Skeletal muscle satellite cell (primary cell): Measurements from ENCODE around the gene VPS51.

Experiments
- H3K27me3 ChIP-seq: 2 replicates; pipeline ENCODE4 v1.7.0; 2013; ENCODE audit warnings: low read length; ENCODE audit not compliant: control insufficient read depth, insufficient read depth
- H3K36me3 ChIP-seq: 2 replicates; pipeline ENCODE4 v1.7.0; 2013; ENCODE audit warnings: mild to moderate bottlenecking, control low read depth, low read length; ENCODE audit not compliant: insufficient read depth
- H3K4me1 ChIP-seq: 2 replicates; pipeline ENCODE4 v1.7.0; 2013; ENCODE audit warnings: low read length; ENCODE audit not compliant: control insufficient read depth, insufficient read depth
- H3K4me2 ChIP-seq: 2 replicates; pipeline ENCODE4 v1.7.0; 2013; ENCODE audit warnings: mild to moderate bottlenecking, low read length
- H3K4me3 ChIP-seq: 2 replicates; pipeline ENCODE4 v1.7.0; 2013; ENCODE audit warnings: low read length
- H3K9ac ChIP-seq: 2 replicates; pipeline ENCODE4 v1.7.0; 2013; ENCODE audit warnings: mild to moderate bottlenecking, low read depth, low read length, moderate library complexity
- H3K9me3 ChIP-seq: replicated peaks from 2 replicates; pipeline ENCODE4 v1.7.0; 2013; ENCODE audit warnings: mild to moderate bottlenecking, control low read depth, low read length

VPS51 gene

GRCh38 chr11:65077451-65077850, 18.6 kb upstream of the VPS51 start:
- Histone ChIP-seq H3K9me3 (no peaks in the 10 kb centered on the region), H3K4me3 (no peak overlapping the region), H3K27me3 (no peaks in the 10 kb centered on the region), H3K36me3 (peaks cover 10% of the 10 kb centered on the region), H3K4me1 (no peaks in the 10 kb centered on the region), H3K9ac (no peak overlapping the region), H3K4me2 (no peak overlapping the region)

- peaks cover 10% of the 10 kb centered on the region for H3K36me3 ChIP-seq
These were observed 17.9 kb upstream of the VPS51 start for GRCh38 chr11:65078151-65078550.

DNA sequence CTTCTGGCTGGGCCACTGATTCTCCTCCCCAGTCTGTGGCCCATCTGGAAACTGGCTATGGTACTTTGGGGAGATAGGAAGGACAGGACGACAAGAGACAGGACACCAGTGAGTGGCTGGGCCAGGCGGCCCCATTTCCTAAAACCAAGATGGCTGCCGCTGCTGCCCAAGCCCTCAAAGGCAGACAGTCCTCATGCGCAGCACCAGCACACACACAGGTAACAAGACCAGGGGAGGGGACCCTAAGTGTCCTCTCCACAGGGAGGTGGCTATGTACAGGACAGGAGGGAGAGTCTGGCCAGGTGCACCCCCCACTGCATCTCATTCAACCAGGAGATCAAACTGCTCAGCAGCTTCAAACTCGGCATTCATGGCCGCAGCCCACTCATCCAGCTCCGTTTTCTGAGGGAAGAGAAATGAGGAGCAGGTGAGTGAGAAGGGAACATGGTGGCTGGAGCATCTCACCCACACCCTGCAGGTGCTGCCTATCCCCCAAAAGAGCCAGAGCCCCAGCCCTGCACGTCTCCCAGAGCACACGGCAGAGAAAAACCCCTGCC, 17.1 kb upstream of the VPS51 start:
- Histone ChIP-seq H3K9me3 (no peaks in the 10 kb centered on the region), H3K4me1 (peaks cover 10% of the 10 kb centered on the region), H3K4me2 (no peak overlapping the region), H3K9ac (no peak overlapping the region), H3K36me3 (peaks cover 10% of the 10 kb centered on the region), H3K27me3 (no peaks in the 10 kb centered on the region), H3K4me3 (no peak overlapping the region)

More at GRCh38 chr11:65078151-65078550, 17.9 kb upstream of the VPS51 start:
- Histone ChIP-seq H3K27me3 (no peaks in the 10 kb centered on the region), H3K9me3 (no peaks in the 10 kb centered on the region), H3K9ac (no peak overlapping the region), H3K4me3 (no peak overlapping the region), H3K4me2 (no peak overlapping the region), H3K4me1 (peaks cover 7% of the 10 kb centered on the region)

DNA sequence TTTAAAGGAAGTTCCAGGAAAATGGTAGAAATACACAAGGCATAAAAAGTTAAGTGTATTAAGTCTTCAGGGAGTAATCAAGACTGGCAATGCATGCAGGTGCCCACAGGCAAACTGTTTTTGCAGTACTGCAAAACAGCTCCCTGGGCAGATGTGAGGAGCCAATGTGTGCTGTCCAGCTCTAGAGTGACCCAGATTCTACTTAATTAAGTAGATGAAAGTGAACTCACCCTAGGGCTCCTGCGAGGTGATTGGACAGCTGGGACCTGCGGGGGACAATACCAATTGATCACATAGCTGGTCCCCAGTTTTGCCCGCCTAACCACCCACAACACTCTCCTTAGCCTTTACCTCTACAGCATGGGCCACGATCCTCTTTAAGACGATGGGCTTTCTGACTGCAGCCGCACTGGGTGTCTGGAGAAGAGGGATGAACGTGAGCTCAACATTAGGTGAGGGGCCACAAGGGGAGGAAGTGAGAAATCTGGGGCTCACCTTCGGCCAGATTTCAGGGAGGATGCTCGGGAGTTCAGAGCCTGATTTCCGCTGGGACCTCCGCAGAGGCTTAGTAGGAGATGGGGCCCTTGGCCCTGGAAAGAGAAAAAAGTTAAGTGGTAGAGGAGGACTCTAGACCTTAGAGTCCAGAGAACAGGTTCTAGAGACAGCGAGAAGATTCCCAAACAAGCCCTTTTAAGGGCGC, 12.7 kb upstream of the VPS51 start:
- Histone ChIP-seq H3K9ac (peak overlapping the region; percentile 87), H3K4me2 (peak overlapping the region; percentile 91), H3K36me3 (peaks cover 42% of the 10 kb centered on the region), H3K27me3 (no peaks in the 10 kb centered on the region), H3K4me3 (peak overlapping the region; percentile 79), H3K4me1 (peaks cover 21% of the 10 kb centered on the region), H3K9me3 (no peaks in the 10 kb centered on the region)

DNA sequence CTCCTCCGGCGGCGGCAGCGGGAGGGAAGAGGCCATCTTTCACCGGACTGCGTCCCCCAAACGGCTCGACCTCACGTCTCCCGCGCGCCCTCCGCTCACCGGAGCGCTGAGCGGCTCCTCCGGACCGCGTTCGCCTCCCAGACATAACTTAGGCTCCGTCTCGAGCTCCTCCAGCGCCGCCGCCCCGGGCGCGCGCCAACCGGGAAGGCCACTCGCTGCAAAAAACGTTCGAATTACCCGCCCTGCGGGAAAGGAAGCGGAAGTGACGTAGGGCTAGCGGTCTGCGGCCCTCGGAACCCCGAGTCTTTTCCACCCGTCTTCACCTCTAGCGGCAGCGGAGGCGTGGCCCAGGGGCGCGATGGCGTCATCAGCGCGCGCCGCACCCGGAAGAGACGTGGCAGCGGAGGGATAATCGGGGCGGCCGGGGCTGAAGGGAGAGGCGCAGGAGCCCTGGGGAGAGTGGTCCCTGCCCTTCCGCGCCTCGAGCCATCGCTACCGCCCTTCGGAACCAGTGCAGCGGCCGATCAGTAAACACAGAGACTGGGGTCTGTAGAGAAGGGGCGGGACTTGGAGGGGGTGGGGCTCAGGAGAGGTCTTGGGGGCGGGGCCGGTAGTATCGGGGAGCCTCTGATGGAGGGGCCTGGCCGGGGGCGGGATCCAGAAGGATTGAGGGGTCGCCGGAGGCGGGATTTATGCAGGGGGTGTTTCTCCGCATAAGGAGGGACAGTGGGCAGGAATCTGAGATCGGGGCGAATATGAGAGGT, 12.0 kb upstream of the VPS51 start, which contains the start of the genes CDCA5 and ZFPL1:
CDCA5 (minus strand) TSS at position 207 of the 764 bp plus-strand sequence; CDS start at position 145, 62 bp downstream.
ZFPL1 (plus strand) TSS at position 389 of the 764 bp plus-strand sequence. CDS start 477 bp downstream, outside the sequence.
- Histone ChIP-seq H3K36me3 (peaks cover 43% of the 10 kb centered on the region), H3K27me3 (no peaks in the 10 kb centered on the region), H3K4me3 (peak within 1 kb of the TSS; percentile 79), H3K9ac (peak within 1 kb of the TSS; percentile 87), H3K9me3 (no peaks in the 10 kb centered on the region), H3K4me2 (peak within 1 kb of the TSS; percentile 91), H3K4me1 (peaks cover 21% of the 10 kb centered on the region)

DNA sequence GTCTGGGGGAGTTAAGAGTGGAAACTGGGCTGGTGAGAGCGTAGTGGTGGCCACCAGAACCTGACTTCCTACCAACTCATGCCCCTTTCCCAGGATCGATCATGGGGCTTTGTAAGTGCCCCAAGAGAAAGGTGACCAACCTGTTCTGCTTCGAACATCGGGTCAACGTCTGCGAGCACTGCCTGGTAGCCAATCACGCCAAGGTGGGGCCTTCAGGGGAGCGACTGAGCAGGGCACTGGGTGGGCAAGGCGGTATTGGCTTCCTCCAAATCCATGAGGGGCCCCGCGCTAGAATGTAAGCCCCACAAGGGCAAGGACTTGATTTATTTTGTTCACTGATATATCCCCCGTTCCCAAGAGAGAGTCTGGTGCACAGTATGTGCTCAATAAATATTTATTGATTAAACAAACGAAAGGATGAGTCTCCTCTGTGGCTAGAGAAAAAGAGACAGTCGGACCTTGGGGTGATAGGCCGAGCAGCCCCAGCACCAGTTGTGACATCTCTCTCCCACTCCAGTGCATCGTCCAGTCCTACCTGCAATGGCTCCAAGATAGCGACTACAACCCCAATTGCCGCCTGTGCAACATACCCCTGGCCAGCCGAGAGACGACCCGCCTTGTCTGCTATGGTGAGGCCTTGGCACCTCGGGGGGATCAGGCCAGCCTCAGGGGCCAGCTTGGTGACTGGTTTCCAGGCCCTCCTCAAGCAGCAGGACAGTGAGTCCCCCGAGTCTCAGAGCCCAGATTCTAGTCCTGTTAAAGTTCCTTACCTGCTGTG, 11.2 kb upstream of the VPS51 start:
- Histone ChIP-seq H3K9ac (peak overlapping the region; percentile 87), H3K9me3 (no peaks in the 10 kb centered on the region), H3K4me1 (peaks cover 21% of the 10 kb centered on the region), H3K36me3 (peaks cover 47% of the 10 kb centered on the region), H3K4me3 (peak overlapping the region; percentile 79), H3K27me3 (no peaks in the 10 kb centered on the region), H3K4me2 (peak overlapping the region; percentile 85)

GRCh38 chr11:65085446-65085845, 10.6 kb upstream of the VPS51 start:
- Histone ChIP-seq H3K9me3 (no peaks in the 10 kb centered on the region), H3K36me3 (peaks cover 48% of the 10 kb centered on the region), H3K4me2 (peak overlapping the region; percentile 85), H3K9ac (peak overlapping the region; percentile 87), H3K4me1 (peaks cover 21% of the 10 kb centered on the region), H3K4me3 (peak overlapping the region; percentile 79), H3K27me3 (no peaks in the 10 kb centered on the region)

GRCh38 chr11:65086809-65087208, 9.2 kb upstream of the VPS51 start:
- Histone ChIP-seq H3K27me3 (no peaks in the 10 kb centered on the region), H3K36me3 (peaks cover 48% of the 10 kb centered on the region), H3K4me1 (peaks cover 21% of the 10 kb centered on the region), H3K9ac (no peak overlapping the region), H3K9me3 (no peaks in the 10 kb centered on the region), H3K4me2 (no peak overlapping the region), H3K4me3 (no peak overlapping the region)

GRCh38 chr11:65087216-65087615, 8.8 kb upstream of the VPS51 start:
- Histone ChIP-seq H3K9me3 (no peaks in the 10 kb centered on the region), H3K4me2 (no peak overlapping the region), H3K27me3 (no peaks in the 10 kb centered on the region), H3K9ac (no peak overlapping the region), H3K4me1 (peaks cover 21% of the 10 kb centered on the region), H3K36me3 (peaks cover 48% of the 10 kb centered on the region), H3K4me3 (no peak overlapping the region)

- Histone ChIP-seq H3K9me3 (no peaks in the 10 kb centered on the region), H3K9ac (no peak overlapping the region)
These were observed 8.2 kb upstream of the VPS51 start for GRCh38 chr11:65087827-65088226.

GRCh38 chr11:65089621-65090020, 6.4 kb upstream of the VPS51 start:
- no peaks in the 10 kb centered on the region for H3K9me3 ChIP-seq
- H3K27me3 ChIP-seq: no peaks in the 10 kb centered on the region
- no peak overlapping the region for H3K4me3 ChIP-seq
- peaks cover 11% of the 10 kb centered on the region for H3K4me1 ChIP-seq
- H3K9ac ChIP-seq: no peak overlapping the region
- peaks cover 48% of the 10 kb centered on the region for H3K36me3 ChIP-seq
- H3K4me2 ChIP-seq: no peak overlapping the region

More at GRCh38 chr11:65087827-65088226, 8.2 kb upstream of the VPS51 start:
- peaks cover 48% of the 10 kb centered on the region for H3K36me3 ChIP-seq
- no peak overlapping the region for H3K4me3 ChIP-seq
- no peak overlapping the region for H3K4me2 ChIP-seq
- H3K4me1 ChIP-seq: peaks cover 17% of the 10 kb centered on the region
- H3K27me3 ChIP-seq: no peaks in the 10 kb centered on the region
